DND-41 (cell line): ENCODE measurements around the gene PACS2.

Experiments used
- ATAC-seq: fragments of 200-7000 bp; cut with Tn5 transposase; 3 replicates; pipeline ENCODE4 v1.9.1; 2021; ENCODE audit warnings: low read depth; ENCODE audit not compliant: insufficient read depth
- DNase-seq: peaks from one replicate; pipeline ENCODE4 v3.0.0-alpha.2; 2020
- H2AFZ ChIP-seq: 2 replicates; pipeline ENCODE4 v1.6.0; 2012; ENCODE audit warnings: low read depth, low read length
- H3K27ac ChIP-seq: 2 replicates; pipeline ENCODE4 v1.5.1; 2012; ENCODE audit warnings: low read length, inconsistent platforms
- H3K27me3 ChIP-seq: fragments of 200-600 bp; sonication (generic); 2 replicates; pipeline ENCODE4 v1.6.0; 2012; ENCODE audit warnings: low read length, mild to moderate bottlenecking, inconsistent platforms; ENCODE audit not compliant: insufficient read depth, poor library complexity
- H3K36me3 ChIP-seq: 2 replicates; pipeline ENCODE4 v1.5.1; 2012; ENCODE audit warnings: low read length, inconsistent platforms; ENCODE audit not compliant: insufficient read depth
- H3K4me1 ChIP-seq: 2 replicates; pipeline ENCODE4 v1.5.1; 2012; ENCODE audit warnings: mild to moderate bottlenecking, low read length; ENCODE audit not compliant: insufficient read depth
- H3K4me2 ChIP-seq: 2 replicates; pipeline ENCODE4 v1.6.0; 2012; ENCODE audit warnings: mild to moderate bottlenecking, moderate library complexity, low read length, inconsistent platforms; ENCODE audit not compliant: insufficient read depth
- H3K4me3 ChIP-seq, 2 experiments: fragments of 200-600 bp in 1 of 2; shearing (Covaris generic) in 1 of 2; 2 replicates each; pipeline ENCODE4 v1.5.1; 2012 to 2016; ENCODE audit warnings: inconsistent platforms in 2 of 2, low read length in 2 of 2, mild to moderate bottlenecking in 2 of 2, low read depth in 1 of 2, moderate library complexity in 1 of 2
- H3K79me2 ChIP-seq: 2 replicates; pipeline ENCODE4 v1.6.0; 2012; ENCODE audit warnings: low read length, inconsistent platforms; ENCODE audit not compliant: insufficient read depth
- H3K9ac ChIP-seq: 2 replicates; pipeline ENCODE4 v1.6.0; 2012; ENCODE audit warnings: low read depth, mild to moderate bottlenecking, inconsistent platforms, low read length, moderate library complexity
- H3K9me3 ChIP-seq: 2 replicates; pipeline ENCODE4 v1.5.1; 2012; ENCODE audit warnings: low read length, moderate library complexity, mild to moderate bottlenecking, inconsistent platforms; ENCODE audit not compliant: insufficient read depth, severe bottlenecking
- H4K20me1 ChIP-seq: 2 replicates; pipeline ENCODE4 v1.6.0; 2012; ENCODE audit warnings: low read length; ENCODE audit not compliant: insufficient read depth
- EZH2 ChIP-seq: IDR thresholded peaks from 3 replicates; pipeline ENCODE4 v1.6.1; 2012; ENCODE audit warnings: borderline replicate concordance, low read depth, mild to moderate bottlenecking, moderate library complexity, low read length, inconsistent platforms; ENCODE audit not compliant: severe bottlenecking
- TF ChIP-seq, protein P1 (sequence below): IDR thresholded peaks from 2 replicates; pipeline ENCODE4 v1.5.1; 2012; ENCODE audit warnings: borderline replicate concordance, low read length, moderate library complexity, mild to moderate bottlenecking; ENCODE audit not compliant: poor library complexity, severe bottlenecking; ENCODE audit errors: extremely low read depth

Gene PACS2

DNA sequence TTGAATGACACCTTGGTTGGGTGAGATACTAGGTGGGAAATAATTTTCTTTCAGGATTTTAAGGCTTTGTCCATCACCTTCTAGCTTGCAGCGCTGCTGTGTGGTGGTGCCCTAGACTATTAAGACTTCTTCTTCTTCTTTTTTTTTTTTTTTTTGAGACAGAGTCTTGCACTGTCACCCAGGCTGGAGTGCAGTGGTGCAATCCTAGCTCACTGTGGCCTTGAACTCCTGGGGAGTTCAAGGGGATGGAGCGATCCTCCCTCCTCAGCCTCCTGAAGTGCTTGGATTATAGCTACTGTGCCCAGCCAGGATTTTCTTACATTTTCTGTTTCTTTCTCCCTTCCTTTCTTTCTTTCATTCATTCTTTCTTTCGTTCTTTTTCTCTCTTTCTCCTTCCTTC, 94.8 kb downstream of the PACS2 start:
- Histone ChIP-seq H3K4me1 (peaks cover 3% of the 10 kb centered on the region), H3K36me3 (no peaks in the 10 kb centered on the region), H3K4me2 (no peak overlapping the region), H3K9me3 (no peaks in the 10 kb centered on the region), H3K79me2 (no peaks in the 10 kb centered on the region), H3K9ac (no peak overlapping the region), H4K20me1 (no peaks in the 10 kb centered on the region), H3K4me3 (no peak overlapping the region), H3K27me3 (no peaks in the 10 kb centered on the region), H2AFZ (no peak overlapping the region), H3K27ac (no peak overlapping the region)
- DNase-seq (no peak), ATAC-seq (no peak)
- TF ChIP-seq EZH2, result no peak
- TF ChIP-seq, protein P1, sequence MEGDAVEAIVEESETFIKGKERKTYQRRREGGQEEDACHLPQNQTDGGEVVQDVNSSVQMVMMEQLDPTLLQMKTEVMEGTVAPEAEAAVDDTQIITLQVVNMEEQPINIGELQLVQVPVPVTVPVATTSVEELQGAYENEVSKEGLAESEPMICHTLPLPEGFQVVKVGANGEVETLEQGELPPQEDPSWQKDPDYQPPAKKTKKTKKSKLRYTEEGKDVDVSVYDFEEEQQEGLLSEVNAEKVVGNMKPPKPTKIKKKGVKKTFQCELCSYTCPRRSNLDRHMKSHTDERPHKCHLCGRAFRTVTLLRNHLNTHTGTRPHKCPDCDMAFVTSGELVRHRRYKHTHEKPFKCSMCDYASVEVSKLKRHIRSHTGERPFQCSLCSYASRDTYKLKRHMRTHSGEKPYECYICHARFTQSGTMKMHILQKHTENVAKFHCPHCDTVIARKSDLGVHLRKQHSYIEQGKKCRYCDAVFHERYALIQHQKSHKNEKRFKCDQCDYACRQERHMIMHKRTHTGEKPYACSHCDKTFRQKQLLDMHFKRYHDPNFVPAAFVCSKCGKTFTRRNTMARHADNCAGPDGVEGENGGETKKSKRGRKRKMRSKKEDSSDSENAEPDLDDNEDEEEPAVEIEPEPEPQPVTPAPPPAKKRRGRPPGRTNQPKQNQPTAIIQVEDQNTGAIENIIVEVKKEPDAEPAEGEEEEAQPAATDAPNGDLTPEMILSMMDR, result no peak

DNA sequence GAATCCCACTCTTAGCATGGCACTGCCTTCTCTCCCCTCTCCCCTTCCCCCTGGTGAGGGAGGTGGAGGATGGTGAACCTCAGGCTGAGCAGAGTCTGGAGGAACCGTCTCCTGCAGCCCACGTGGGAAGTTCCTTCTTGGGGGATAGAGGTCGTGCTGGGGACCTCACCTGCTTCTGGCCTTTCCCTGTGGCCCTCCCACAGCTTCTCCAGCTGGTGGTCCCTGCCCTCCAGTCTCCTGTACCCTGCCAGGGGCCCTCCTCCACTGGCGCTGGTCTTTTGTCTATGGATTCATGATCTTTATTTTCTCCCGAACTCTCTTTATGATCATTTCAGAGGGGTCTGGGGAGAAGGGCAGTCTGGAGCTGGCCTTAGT, 96.1 kb downstream of the PACS2 start:
- Histone ChIP-seq H3K36me3 (no peaks in the 10 kb centered on the region), H3K27me3 (no peaks in the 10 kb centered on the region), H3K79me2 (no peaks in the 10 kb centered on the region), H3K9ac (no peak overlapping the region), H3K27ac (no peak overlapping the region), H3K4me3 (no peak overlapping the region), H3K4me1 (peaks cover 16% of the 10 kb centered on the region), H2AFZ (no peak overlapping the region), H3K4me2 (no peak overlapping the region), H4K20me1 (no peaks in the 10 kb centered on the region), H3K9me3 (no peaks in the 10 kb centered on the region)
- TF ChIP-seq EZH2, result no peak
- TF ChIP-seq, protein P1, result no peak
- DNase-seq (no peak), ATAC-seq (no peak)

DNA sequence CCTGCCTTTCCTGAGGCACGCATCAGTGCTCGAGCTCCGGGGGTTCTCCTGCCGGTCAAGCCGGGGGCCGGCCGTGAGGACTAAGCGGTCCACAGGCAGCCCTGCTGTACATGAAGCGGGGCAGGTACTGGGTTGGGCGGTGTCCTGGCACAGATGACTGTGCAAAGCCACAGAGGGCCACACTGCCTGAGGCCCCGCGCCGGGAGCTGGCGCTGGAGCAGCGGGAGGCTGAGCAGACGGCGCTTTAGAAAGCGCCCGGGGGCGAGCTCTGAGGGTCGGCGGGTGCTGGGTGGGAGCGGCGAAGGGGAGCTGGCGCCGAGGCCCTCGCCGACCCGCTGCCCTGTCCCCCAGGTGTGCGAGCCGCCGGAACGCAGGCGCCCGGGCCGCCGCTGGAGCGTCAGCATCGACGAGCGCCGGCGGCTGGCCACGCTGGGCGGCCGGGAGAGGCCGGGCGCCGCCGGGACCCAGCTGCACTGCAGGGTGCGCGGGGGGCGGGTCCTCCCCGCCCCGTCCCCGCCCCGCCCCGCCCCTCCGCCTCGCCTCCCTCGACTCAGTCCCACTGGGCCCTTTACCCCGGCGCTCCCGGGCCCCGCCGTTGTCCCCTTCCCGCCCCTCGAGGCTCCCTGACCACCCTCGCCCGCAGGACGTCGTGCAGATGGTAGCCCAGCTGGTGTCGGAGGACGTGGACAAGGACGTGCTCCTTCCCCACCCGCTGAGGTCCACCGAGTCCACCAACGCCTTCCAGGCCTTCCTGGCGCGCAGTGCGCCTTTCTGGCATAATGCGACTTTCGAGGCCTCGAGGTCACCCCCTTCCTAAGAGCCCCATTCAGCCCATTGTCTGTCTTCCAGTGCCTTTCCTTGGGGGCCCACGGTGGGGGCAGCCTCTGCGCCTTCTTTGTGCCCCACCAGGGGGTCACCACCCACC, 96.7 kb downstream of the PACS2 start:
- H3K79me2 ChIP-seq, result no peaks in the 10 kb centered on the region
- peaks cover 19% of the 10 kb centered on the region for H3K4me1 ChIP-seq
- no peaks in the 10 kb centered on the region for H3K27me3 ChIP-seq
- TF ChIP-seq, protein P1, result no peak
- TF ChIP-seq EZH2, result no peak
- H3K9ac ChIP-seq, result no peak overlapping the region
- no peaks in the 10 kb centered on the region for H3K9me3 ChIP-seq
- no peak overlapping the region for H3K27ac ChIP-seq
- ATAC-seq, result no peak
- DNase-seq, result no peak
- no peaks in the 10 kb centered on the region for H3K36me3 ChIP-seq
- no peak overlapping the region for H2AFZ ChIP-seq
- no peak overlapping the region for H3K4me2 ChIP-seq
- no peaks in the 10 kb centered on the region for H4K20me1 ChIP-seq
- no peak overlapping the region for H3K4me3 ChIP-seq
